Right atrium auricular region (tissue), 2 donors: ENCODE measurements around the gene KCNH4. TPM values are rescaled to one million over a fixed set of nuclear protein-coding genes. Genes with fewer than 3 reads are reported as not detected.

Experiments
- DNase-seq: peaks from one replicate; pipeline ENCODE4 v3.0.0-alpha.2; 2019; ENCODE audit warnings: low spot score
- H3K27ac ChIP-seq, 2 donors: fragments of 200-600 bp; sonication (generic); 1 replicate in 1 of 2; 2 replicates in 1 of 2; pipeline ENCODE4 v1.5.1; 2016 to 2019
- H3K27me3 ChIP-seq, 2 donors: fragments of 200-600 bp; sonication (generic); one replicate each; pipeline versions ENCODE4 v1.5.1 to v1.6.0; 2017 to 2019
- H3K36me3 ChIP-seq: fragments of 200-600 bp; sonication (generic); one replicate; pipeline ENCODE4 v1.5.1; 2016
- H3K4me1 ChIP-seq, 2 donors: fragments of 200-600 bp; sonication (generic); one replicate each; pipeline versions ENCODE4 v1.5.1 to v1.6.0; 2017 to 2019
- H3K4me3 ChIP-seq, 2 donors: fragments of 200-600 bp; sonication (generic); 1 replicate in 1 of 2; 2 replicates in 1 of 2; pipeline ENCODE4 v1.5.1; 2017 to 2019; ENCODE audit warnings: mild to moderate bottlenecking in 1 of 2, moderate library complexity in 1 of 2
- H3K9me3 ChIP-seq, 2 donors: fragments of 200-600 bp; sonication (generic); one replicate each; pipeline ENCODE4 v1.5.1; 2019
- total RNA-seq, 2 donors: library from RNA; depleted of rRNA; stranded (reverse); fragments of >200 nt; gene quantifications; one replicate each; pipeline ENCODE4 v1.1.0, GENCODE V29; 2016
- TF ChIP-seq, protein P1 (sequence below), 2 donors: fragments of 200-600 bp; sonication (generic); IDR thresholded peaks; one replicate each; pipeline ENCODE4 v1.5.1; 2019; ENCODE audit warnings: antibody characterized with exemption in 2 of 2

Gene KCNH4
- total RNA-seq, 2 donors from 2014 or later, result 0.15 to 0.35 TPM

DNA sequence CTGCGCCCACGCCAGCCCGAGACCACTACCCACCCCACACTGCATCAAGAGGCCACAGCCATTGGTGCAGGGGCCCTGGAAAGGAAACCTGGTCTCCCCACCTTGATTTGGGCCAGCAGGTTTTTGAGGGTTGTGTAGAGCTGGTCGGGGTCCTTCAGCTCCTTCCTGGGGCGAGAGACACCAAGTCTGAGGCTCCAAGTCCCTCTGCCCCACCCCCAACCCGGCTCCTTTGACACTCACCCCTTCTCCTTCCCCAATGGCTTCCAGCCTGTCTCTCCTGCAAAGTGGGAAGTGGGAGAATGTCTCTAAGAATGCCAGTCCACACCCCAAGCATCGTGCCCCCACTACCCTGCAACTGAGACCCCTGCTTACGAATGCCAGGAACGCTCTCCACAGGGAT is 66.8 kb downstream of the KCNH4 start:
- peaks cover 14% of the 10 kb centered on the region for H3K36me3 ChIP-seq

DNA sequence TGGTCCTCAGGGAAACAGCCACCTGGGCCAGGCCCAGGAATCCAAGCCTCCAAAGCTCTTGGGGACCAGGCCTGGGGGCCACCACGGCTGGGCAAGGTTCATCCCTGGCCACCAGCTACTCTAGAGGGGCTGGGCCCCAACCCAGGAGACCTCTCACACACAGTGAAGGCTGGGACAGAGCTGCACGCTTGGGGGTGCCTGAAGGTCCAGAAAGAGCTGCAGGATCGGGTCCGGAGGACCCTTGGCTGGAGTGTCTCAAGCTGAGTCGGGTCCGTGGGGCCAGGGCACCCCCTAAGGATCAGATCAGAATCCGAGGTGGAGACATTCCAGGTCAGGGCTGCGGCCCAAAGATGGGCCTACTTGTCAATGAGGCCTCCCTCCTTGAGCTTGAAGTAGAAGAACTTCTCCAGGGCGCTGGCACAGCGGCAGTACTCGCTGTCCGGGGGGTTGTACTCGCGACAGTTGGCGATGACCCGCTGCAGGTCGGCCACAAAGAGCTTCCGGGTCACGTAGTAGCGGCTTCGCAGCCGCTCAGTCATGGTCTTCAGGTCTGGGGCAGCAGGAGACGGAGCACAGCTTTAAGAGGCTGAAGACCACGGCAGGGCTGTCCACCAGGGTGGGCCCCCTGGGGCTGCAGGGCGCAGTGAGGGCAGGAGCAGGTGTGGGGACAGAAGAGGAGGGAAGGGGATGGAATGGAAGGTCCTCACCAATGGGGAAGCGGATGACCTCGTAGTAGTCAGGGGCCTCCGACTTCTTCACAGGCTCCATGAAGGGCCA is 67.5 kb downstream of the KCNH4 start:
- H3K4me3 ChIP-seq, result no peak overlapping the region
- no peaks in the 10 kb centered on the region for H3K9me3 ChIP-seq
- peaks cover 9% of the 10 kb centered on the region for H3K36me3 ChIP-seq
- no peaks in the 10 kb centered on the region for H3K27me3 ChIP-seq
- H3K4me1 ChIP-seq, result peaks cover 0 to 22% of the 10 kb centered on the region in 2 donors
- TF ChIP-seq, protein P1, sequence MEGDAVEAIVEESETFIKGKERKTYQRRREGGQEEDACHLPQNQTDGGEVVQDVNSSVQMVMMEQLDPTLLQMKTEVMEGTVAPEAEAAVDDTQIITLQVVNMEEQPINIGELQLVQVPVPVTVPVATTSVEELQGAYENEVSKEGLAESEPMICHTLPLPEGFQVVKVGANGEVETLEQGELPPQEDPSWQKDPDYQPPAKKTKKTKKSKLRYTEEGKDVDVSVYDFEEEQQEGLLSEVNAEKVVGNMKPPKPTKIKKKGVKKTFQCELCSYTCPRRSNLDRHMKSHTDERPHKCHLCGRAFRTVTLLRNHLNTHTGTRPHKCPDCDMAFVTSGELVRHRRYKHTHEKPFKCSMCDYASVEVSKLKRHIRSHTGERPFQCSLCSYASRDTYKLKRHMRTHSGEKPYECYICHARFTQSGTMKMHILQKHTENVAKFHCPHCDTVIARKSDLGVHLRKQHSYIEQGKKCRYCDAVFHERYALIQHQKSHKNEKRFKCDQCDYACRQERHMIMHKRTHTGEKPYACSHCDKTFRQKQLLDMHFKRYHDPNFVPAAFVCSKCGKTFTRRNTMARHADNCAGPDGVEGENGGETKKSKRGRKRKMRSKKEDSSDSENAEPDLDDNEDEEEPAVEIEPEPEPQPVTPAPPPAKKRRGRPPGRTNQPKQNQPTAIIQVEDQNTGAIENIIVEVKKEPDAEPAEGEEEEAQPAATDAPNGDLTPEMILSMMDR (IDR thresholded peaks at IDR 0.05), result no peak
- no peak for DNase-seq
- H3K27ac ChIP-seq, result peak overlapping the region; percentile 82 to 84

More for the DNA sequence above, 66.8 kb downstream of the KCNH4 start:
- Histone ChIP-seq H3K27ac (no peak overlapping the region), H3K4me1 (peaks cover 0 to 22% of the 10 kb centered on the region in 2 donors), H3K4me3 (no peak overlapping the region), H3K27me3 (no peaks in the 10 kb centered on the region), H3K9me3 (no peaks in the 10 kb centered on the region)
- DNase-seq, result no peak
- TF ChIP-seq, protein P1 (IDR thresholded peaks at IDR 0.05), result no peak

DNA sequence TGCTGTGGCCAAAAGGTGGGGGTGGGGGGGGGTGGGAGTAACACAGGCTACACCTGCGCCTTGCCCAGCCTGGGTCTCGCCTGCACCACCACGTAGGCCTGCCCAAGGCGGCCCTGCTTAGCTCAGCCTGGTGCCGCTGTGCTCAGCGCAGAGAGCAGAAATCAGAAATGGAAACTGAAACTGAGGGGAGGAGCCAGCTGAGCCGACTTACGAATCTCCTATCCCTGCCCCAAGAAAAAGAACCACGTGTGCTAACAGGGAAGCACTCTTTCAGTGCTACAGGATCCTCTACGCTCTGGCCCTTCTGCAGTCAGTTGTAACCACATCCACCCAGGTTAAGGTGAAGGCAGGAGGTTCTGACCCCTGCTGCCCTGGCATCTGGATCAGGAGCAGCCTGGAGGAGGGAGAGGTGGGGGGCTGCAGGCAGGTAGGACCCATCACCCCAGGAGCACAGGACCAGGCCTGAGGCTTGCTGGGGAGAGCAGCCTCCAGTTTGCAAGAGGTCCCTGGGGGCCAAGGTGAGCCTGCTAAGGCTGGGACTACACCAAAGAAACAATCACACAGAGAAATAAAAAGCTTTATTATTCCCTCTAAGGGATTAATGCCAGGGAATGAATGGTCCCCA is 68.3 kb downstream of the KCNH4 start, which contains the start of gene DHX58:
Gene DHX58, minus strand, starts transcription at position 163 of the 625 bp plus-strand sequence. CDS start 822 bp downstream, outside the sequence.
- Histone ChIP-seq H3K4me1 (peaks cover 0 to 26% of the 10 kb centered on the region in 2 donors), H3K27ac (peak within 1 kb of the TSS; percentile 82 to 84), H3K27me3 (no peaks in the 10 kb centered on the region), H3K9me3 (no peaks in the 10 kb centered on the region), H3K36me3 (peaks cover 9% of the 10 kb centered on the region), H3K4me3 (peak within 1 kb of the TSS; percentile 50 to 63)
- TF ChIP-seq, protein P1 (IDR thresholded peaks at IDR 0.05), result no peak
- peak; percentile 84 for DNase-seq

DNA sequence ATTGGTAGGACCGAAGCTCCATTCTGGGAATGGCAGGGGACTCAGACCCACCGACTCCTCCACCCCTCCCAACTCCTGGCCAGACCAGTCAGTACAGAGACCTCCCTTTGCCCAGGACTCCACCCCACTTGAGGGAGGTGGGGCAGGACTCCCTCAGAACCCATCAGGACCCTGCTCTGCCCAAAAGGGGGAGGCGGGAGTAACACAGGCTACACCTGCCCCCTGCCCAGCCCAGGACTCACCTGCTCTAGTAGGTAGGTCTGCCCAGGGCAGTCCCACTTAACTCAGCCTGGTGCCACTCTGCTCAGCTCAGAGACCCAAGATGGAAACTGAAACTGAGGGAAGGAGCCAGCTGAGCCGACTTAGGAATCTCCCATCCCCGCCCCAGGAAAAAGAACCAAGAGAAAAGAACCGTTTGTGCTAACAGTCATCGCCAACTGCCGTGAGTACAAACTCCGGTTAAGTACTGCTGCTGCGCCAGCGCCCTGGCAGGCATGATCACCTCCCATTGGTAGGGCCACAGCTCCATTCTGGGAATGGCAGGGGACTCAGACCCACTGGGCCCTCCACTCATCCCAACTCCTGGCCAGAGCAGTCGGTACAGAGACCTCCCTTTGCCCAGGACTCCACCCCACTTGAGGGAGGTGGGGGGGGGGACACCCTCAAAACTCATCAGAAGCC is 68.9 kb downstream of the KCNH4 start:
- no peak for DNase-seq
- TF ChIP-seq, protein P1 (IDR thresholded peaks at IDR 0.05), result no peak
- Histone ChIP-seq H3K4me1 (peaks cover 0 to 26% of the 10 kb centered on the region in 2 donors), H3K27ac (peak overlapping the region; percentile 82 to 84), H3K27me3 (no peaks in the 10 kb centered on the region), H3K36me3 (peaks cover 2% of the 10 kb centered on the region), H3K4me3 (peak overlapping the region; percentile 50 to 63), H3K9me3 (no peaks in the 10 kb centered on the region)

DNA sequence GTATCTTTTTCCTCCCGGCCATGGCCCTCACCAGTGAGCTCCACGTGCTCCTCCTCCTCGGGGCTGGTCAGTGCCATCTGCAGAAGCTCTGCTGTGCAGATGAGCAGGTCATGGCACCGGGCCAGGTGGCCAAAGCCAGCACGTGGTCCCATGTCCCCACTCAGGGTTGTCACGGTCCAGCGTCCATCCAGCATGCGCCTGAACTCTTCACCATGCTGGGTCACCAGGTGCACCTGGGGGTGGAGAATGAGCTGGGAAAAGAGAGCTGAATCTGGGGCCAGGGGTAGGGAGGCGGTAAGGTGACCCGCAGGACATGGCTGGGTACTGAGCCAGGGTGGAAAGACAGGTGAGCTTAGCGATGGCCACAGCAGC is 69.7 kb downstream of the KCNH4 start:
- H3K36me3 ChIP-seq, result no peaks in the 10 kb centered on the region
- H3K27ac ChIP-seq, result peak overlapping the region; percentile 82 to 84
- H3K4me1 ChIP-seq, result peaks cover 0 to 26% of the 10 kb centered on the region in 2 donors
- DNase-seq, result no peak
- H3K4me3 ChIP-seq, result peak overlapping the region in 1 of 2 donors; percentile 63
- TF ChIP-seq, protein P1 (IDR thresholded peaks at IDR 0.05), result no peak
- H3K9me3 ChIP-seq, result no peaks in the 10 kb centered on the region
- no peaks in the 10 kb centered on the region for H3K27me3 ChIP-seq
